Large intestine (tissue), 3 donors: Measurements from ENCODE around the gene PLEKHB1. TPM values are rescaled to one million over a fixed set of nuclear protein-coding genes. Genes with fewer than 3 reads are reported as not detected.

Experiments used
- DNase-seq, 2 donors: peaks; one replicate each; pipeline versions ENCODE4 v3.0.0 to v3.0.0-alpha.2; 2013
- H3K27ac ChIP-seq: one replicate; pipeline ENCODE4 v1.5.1; 2013; ENCODE audit warnings: low read length
- H3K27me3 ChIP-seq: 2 replicates; pipeline ENCODE4 v1.6.1; 2013; ENCODE audit warnings: low read length; ENCODE audit not compliant: control insufficient read depth, insufficient read depth
- H3K36me3 ChIP-seq: 2 replicates; pipeline ENCODE4 v1.6.1; 2013; ENCODE audit warnings: low read length; ENCODE audit not compliant: control insufficient read depth, insufficient read depth
- H3K4me1 ChIP-seq: one replicate; pipeline ENCODE4 v1.6.1; 2013; ENCODE audit warnings: low read length; ENCODE audit not compliant: control insufficient read depth, insufficient read depth
- H3K4me3 ChIP-seq: one replicate; pipeline ENCODE4 v1.5.1; 2013; ENCODE audit warnings: low read length
- H3K9me3 ChIP-seq: one replicate; pipeline ENCODE4 v1.6.1; 2013; ENCODE audit warnings: mild to moderate bottlenecking, low read depth, low read length, moderate library complexity; ENCODE audit not compliant: control insufficient read depth
- WGBS: methylation state at CpG from one replicate; pipeline ENCODE4 v1.1.5; 2013; ENCODE audit warnings: low lambda C conversion rate; ENCODE audit not compliant: insufficient coverage; 5-methylcytosine and 5-hydroxymethylcytosine counted together
- polyA plus RNA-seq: library from polyadenylated mRNA; unstranded; fragments of 120-200 nt; gene quantifications from one replicate; pipeline ENCODE4 v1.2.1, GENCODE V29; 2013

The PLEKHB1 gene
- polyA plus RNA-seq, 1 donor: 5.5 TPM

DNA sequence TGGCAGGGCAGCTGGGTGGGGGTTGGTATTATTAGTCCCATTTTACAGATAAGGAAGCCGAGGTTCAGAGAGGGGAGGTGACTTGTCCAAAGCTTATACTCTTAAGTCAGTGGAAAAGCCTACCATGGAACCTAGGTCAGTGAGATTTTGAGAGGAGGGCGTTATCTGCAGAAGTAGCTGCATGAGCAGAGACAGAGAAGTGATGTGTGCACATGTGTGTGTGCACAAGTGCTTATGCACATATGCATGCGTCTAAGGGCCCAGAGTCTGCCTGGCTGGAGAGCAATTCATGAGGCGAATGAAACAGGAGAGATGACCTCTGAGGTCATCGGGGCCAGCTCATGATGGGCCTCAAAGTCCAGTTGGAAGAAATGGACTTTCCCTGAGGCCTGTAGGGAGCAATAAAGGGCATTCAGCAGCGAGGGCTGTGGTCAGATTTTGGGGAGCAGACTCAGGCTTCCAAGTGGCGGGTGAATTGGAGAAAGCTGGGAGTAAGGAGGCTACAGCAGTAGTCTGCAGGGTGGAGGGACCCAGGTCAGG, 8.2 kb downstream of the PLEKHB1 start:
- no CpG with 5 or more reads among the region's 7 CpGs for WGBS

DNA sequence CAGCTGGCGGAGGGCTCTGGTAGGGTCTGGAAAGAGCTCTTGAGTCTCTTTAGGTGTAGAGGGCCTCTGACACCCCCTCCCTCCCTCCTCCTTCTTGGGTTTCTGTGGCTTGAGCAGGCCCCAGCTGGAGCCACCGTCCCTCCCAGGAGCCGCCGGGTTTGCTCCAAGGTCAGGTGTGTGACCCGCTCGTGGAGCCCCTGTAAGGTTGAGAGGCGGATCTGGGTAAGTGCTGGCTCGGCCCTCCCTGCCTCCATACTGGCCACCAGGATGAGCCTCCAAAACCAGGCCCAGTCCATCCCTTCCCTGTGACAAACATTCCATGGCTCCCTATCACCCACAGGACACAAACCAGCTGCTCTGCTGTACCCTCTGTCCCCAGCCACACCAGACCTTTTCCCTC, 9.3 kb downstream of the PLEKHB1 start:
- H3K27ac ChIP-seq: no peak overlapping the region
- no peaks in the 10 kb centered on the region for H3K27me3 ChIP-seq
- peaks cover 10% of the 10 kb centered on the region for H3K4me1 ChIP-seq
- H3K4me3 ChIP-seq: no peak overlapping the region
- WGBS: no CpG with 5 or more reads among the region's 8 CpGs
- H3K36me3 ChIP-seq: no peaks in the 10 kb centered on the region
- H3K9me3 ChIP-seq: no peaks in the 10 kb centered on the region
- no peak for DNase-seq

More for the DNA sequence above, 8.2 kb downstream of the PLEKHB1 start:
- peaks cover 7% of the 10 kb centered on the region for H3K4me1 ChIP-seq
- no peaks in the 10 kb centered on the region for H3K36me3 ChIP-seq
- no peaks in the 10 kb centered on the region for H3K27me3 ChIP-seq
- no peak overlapping the region for H3K4me3 ChIP-seq
- no peak overlapping the region for H3K27ac ChIP-seq
- no peak for DNase-seq
- no peaks in the 10 kb centered on the region for H3K9me3 ChIP-seq

DNA sequence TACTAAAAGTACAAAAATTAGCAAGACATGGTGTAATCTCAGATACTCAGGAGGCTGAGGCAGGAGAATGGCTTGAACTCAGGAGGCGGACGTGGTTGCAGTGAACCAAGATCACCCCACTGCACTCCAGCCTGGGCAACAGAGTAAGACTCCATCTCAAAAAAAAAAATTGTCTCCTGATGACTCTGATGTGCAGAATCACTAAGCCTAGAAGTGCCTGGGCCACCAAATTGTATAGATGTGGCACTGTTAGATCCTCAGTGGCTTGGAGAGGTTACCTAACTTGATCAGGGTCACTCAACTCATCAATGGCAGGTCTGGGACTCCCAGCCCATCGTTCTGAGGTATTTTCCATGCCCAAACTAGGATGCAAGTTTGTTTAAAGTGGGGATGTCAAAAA, 10.6 kb downstream of the PLEKHB1 start:
- no CpG with 5 or more reads among the region's 3 CpGs for WGBS
- no peak for DNase-seq
- no peaks in the 10 kb centered on the region for H3K9me3 ChIP-seq

DNA sequence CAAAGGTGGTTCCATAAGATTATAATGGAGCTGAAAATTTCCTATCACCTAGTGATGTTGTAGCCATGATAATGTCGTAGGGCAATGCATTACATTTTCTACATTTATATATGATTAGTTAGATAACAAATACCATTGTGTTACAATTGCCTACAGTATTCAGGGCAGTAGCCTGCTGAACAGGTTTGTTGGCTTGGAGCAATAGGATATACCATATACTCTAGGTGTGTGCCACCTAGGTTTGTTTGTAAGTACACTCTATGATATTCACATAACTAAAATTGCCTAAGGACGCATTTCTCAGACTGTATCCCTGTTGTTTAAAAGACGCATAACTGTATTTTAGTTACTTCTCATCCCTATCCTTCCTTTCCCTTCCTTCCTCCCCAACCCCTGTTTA, 13.6 kb downstream of the PLEKHB1 start:
- Histone ChIP-seq H3K4me3 (no peak overlapping the region), H3K27me3 (no peaks in the 10 kb centered on the region), H3K27ac (no peak overlapping the region), H3K9me3 (no peaks in the 10 kb centered on the region), H3K36me3 (no peaks in the 10 kb centered on the region), H3K4me1 (peaks cover 10% of the 10 kb centered on the region)
- DNase-seq: no peak
- whole genome bisulfite sequencing: 100% methylated on average over 1 of the region's 3 CpGs

More for the DNA sequence above, 10.6 kb downstream of the PLEKHB1 start:
- Histone ChIP-seq H3K36me3 (no peaks in the 10 kb centered on the region), H3K27ac (no peak overlapping the region), H3K27me3 (no peaks in the 10 kb centered on the region), H3K4me3 (no peak overlapping the region), H3K4me1 (peaks cover 15% of the 10 kb centered on the region)

DNA sequence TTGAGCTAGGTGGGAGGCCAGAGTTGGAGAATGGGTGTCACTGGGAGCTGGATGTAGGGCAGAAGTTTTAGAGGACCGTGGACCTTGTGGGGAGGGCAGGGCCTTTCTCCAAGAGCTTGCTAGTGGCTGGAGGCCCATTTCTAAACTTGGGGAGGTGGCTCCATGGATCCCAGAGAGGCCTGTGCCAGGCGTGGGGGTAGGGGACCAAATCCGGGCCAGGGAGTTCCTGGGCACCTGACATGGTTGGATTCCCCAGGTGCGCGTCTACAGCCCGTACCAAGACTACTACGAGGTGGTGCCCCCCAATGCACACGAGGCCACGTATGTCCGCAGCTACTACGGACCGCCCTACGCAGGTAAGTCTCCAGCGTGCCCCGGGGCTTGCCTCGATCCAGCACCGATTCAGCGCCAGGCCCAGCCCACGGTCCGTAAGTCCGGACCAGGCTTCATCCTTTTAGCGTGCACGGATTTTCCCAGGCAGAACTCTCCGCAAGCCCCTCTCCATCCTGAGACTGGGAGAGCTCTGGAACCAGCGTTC, 14.2 kb downstream of the PLEKHB1 start:
- no peak for DNase-seq
- H3K9me3 ChIP-seq: no peaks in the 10 kb centered on the region
- H3K27me3 ChIP-seq: no peaks in the 10 kb centered on the region
- peak overlapping the region; percentile 41 for H3K4me3 ChIP-seq
- H3K27ac ChIP-seq: no peak overlapping the region
- peaks cover 10% of the 10 kb centered on the region for H3K4me1 ChIP-seq
- WGBS: no CpG with 5 or more reads among the region's 25 CpGs
- no peaks in the 10 kb centered on the region for H3K36me3 ChIP-seq

DNA sequence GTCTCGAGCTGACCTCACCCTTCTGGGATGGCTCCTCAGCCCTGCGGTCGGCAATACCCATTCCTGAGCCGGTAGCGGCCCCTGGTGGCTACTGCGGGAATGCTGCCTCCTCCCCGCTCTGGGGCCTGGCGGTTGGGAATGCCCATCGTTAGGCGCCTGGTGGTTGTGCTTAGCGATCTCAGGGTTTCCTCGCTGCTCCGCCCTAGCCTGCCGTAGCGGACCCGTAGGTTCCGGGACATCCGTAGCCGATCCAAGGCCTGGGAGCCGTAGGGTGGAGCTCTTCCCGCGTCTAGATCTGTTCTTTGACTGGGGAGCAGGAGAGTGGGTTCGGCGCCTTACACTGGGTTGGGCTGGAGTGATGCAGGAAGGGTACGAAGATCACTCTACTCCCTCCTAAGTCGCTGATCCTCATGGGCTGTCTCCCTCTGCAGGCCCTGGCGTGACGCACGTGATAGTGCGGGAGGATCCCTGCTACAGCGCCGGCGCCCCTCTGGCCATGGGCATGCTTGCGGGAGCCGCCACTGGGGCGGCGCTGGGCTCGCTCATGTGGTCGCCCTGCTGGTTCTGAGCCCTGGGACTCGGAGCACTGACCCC, 14.8 kb downstream of the PLEKHB1 start:
- Histone ChIP-seq H3K27me3 (no peaks in the 10 kb centered on the region), H3K36me3 (no peaks in the 10 kb centered on the region), H3K27ac (peak overlapping the region; percentile 48), H3K4me3 (peak overlapping the region; percentile 41), H3K9me3 (no peaks in the 10 kb centered on the region), H3K4me1 (peaks cover 10% of the 10 kb centered on the region)
- DNase-seq: peak; percentile 86
- WGBS: no CpG with 5 or more reads among the region's 40 CpGs

DNA sequence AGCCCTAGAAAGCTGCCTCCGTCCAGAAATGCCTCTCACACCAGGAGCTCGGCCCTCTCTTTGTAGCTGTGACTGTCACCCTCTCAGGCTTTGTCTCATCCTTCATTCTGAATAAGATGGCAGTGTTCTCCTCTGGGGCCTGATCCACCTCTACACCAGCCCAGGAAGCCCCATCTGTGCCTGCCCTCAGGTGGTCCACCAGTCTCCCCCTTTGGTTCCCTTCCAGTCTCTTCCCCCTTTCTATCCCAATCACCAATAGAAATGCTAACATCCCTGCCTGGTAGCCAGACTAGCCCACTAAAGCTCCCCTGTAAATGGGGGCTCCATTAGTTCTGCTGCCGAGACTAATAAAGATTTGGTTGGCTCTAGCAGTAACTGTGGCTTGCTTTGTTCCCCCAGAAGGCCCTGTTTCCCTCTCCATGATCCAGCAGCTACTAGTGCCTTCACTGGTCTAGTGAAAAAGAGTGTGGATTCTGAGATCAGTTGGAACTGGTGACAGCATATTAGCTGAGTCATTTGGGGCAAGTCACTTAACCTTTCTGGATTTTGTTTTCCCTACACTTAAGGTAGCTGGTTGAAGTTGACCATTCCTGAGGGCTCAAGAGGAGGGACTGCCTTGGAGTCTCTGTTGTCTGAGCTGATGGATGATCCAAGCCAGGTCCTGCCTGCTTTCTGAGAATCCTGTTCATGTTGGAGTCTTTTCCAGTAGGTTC, 16.2 kb downstream of the PLEKHB1 start:
- Histone ChIP-seq H3K9me3 (no peaks in the 10 kb centered on the region), H3K27me3 (no peaks in the 10 kb centered on the region), H3K4me1 (peaks cover 10% of the 10 kb centered on the region), H3K36me3 (no peaks in the 10 kb centered on the region), H3K27ac (no peak overlapping the region), H3K4me3 (no peak overlapping the region)
- WGBS: no CpG with 5 or more reads among the region's 3 CpGs
- DNase-seq: no peak

DNA sequence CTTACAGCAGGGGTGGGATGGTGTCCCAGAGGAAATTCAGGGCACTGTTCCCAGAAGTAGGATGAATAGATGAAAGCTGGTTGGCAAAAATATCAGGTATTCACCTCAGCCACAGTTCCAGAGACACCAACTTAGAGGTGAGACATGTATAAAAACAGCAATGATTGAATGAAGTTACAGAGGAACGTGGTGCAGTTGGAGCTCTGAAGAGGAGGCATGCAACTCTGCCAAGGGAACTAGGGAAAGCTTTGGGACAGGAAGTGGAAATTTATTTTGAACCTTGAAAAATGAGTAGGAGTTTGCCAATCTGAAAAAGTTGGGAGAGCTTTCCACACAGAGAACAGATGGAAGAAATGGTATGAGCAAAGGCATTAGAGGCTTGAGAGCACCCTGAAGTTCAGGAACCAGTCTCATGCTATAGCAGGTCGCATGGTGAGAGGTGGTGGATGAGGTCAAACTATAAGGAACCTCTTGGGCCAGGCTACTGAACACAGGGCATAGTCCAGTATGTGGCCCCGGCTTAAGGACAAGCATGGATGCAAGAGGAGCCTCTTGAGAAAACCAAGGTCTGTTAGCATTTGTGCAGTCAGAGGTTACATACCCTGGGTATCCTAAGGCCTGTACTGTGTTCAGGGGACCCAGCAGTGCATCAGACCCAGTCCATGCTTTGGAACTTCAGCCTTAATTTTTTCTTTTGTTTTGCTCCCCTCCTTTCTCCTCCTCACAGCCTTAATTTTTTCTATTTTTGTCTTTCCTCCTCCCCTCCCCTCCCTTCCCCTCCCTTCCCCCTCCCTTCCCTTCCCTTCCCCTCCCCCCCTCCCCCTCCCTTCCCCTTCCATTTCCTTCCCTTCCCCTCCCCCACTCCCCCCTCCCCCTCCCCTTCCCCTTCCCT, 17.5 kb downstream of the PLEKHB1 start:
- Histone ChIP-seq H3K9me3 (no peaks in the 10 kb centered on the region), H3K27me3 (no peaks in the 10 kb centered on the region), H3K36me3 (no peaks in the 10 kb centered on the region), H3K4me1 (peaks cover 10% of the 10 kb centered on the region), H3K27ac (no peak overlapping the region), H3K4me3 (no peak overlapping the region)
- 67% methylated on average over 1 of the region's 3 CpGs for WGBS
- DNase-seq: no peak

DNA sequence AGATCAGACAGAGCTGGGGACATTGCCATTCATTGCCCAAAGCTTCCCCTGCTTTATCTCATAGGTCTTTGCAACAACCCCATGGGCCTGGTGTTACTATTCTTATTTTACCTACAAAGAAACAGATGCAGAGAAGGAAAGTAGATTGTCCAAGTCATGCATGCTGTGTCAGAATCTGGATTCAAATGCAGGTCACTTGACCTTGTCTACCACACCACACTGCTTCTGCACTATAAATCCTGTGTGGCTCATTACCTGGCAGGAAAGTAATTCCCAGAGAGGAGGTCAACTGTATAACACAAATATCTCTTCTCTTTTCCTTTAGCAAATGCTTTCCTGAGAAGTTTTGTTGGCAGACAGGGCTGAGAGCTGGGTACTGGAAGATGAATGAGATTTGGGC, 18.5 kb downstream of the PLEKHB1 start:
- Histone ChIP-seq H3K4me3 (no peak overlapping the region), H3K27me3 (no peaks in the 10 kb centered on the region), H3K27ac (no peak overlapping the region), H3K36me3 (no peaks in the 10 kb centered on the region), H3K4me1 (peaks cover 10% of the 10 kb centered on the region), H3K9me3 (no peaks in the 10 kb centered on the region)
- DNase-seq: no peak

DNA sequence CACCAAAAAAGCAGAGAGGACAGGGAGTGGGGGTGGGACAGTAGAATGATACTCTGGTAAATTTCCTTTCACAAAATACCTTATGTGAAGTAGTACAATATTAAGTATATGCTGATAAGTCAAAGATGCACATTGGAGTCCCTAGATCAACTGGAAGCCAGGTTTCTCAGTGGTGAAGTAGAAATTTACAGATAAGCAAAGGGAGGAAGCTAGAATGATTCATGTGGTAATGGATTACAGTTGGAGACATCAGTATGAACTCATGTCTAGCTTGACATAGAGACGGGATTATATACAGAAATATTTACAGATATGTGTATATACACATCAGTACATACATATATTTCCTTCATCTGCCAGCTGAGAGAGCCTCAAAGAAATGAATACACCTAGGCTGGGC, 21.5 kb downstream of the PLEKHB1 start:
- no peak overlapping the region for H3K27ac ChIP-seq
- WGBS: no CpG with 5 or more reads among the region's 1 CpG
- no peaks in the 10 kb centered on the region for H3K27me3 ChIP-seq
- no peak overlapping the region for H3K4me3 ChIP-seq
- no peaks in the 10 kb centered on the region for H3K9me3 ChIP-seq
- no peaks in the 10 kb centered on the region for H3K36me3 ChIP-seq
- DNase-seq: no peak
- no peaks in the 10 kb centered on the region for H3K4me1 ChIP-seq
